SK-N-SH (cell line): ENCODE data around the gene S100Z. TPM values are rescaled to one million over a fixed set of nuclear protein-coding genes. Genes with fewer than 3 reads are reported as not detected.

Source experiments
- CTCF ChIA-PET: fragments of 300-600, 350-600 bp; formaldehyde crosslinking; extraction: SDS; loops from one replicate; lab custom pipeline; 2021; lab: Yijun Ruan, JAX
- POLR2A ChIA-PET: fragments of 350-600 bp; sonication (Branson Sonifier 250); formaldehyde crosslinking; extraction: SDS; loops from one replicate; lab custom pipeline; 2020; ENCODE audit warnings: antibody characterized with exemption, inconsistent platforms; lab: Yijun Ruan, JAX
- DNase-seq: peaks from one replicate; pipeline ENCODE4 v3.0.0; 2012
- H2AFZ ChIP-seq: fragments of 200-600 bp; sonication (generic); 2 replicates; pipeline ENCODE4 v1.8.1; 2016; ENCODE audit warnings: antibody characterized with exemption, mild to moderate bottlenecking, low read depth
- H3F3A ChIP-seq: fragments of 200-600 bp; sonication (generic); replicated peaks from 2 replicates; pipeline ENCODE3; 2016; ENCODE audit warnings: antibody characterized with exemption, mild to moderate bottlenecking; ENCODE audit not compliant: insufficient read depth
- H3K27ac ChIP-seq, 2 experiments: fragments of 200-500 bp in 1 of 2; fragments of 200-600 bp in 1 of 2; sonication (Bioruptor generic) in 1 of 2; sonication (generic), shearing (Covaris generic) in 1 of 2; 2 replicates each; pipeline versions ENCODE4 v1.5.1 to v1.6.1; 2014 to 2016; ENCODE audit warnings: low read depth in 2 of 2, inconsistent platforms in 1 of 2, low read length in 1 of 2, mild to moderate bottlenecking in 1 of 2, mixed read lengths in 1 of 2
- H3K27me3 ChIP-seq: fragments of 200-600 bp; sonication (generic), shearing (Covaris generic); 2 replicates; pipeline ENCODE4 v1.6.1; 2016; ENCODE audit warnings: mixed run types; ENCODE audit not compliant: insufficient read depth
- H3K36me3 ChIP-seq, 2 experiments: fragments of 200-500 bp in 1 of 2; fragments of 200-600 bp in 1 of 2; sonication (Bioruptor generic) in 1 of 2; sonication (generic) in 1 of 2; replicated peaks in 1 of 2; 2 replicates each; pipeline versions ENCODE3 to v1.5.1; 2014 to 2016; ENCODE audit warnings: low read length in 1 of 2, mild to moderate bottlenecking in 1 of 2; ENCODE audit not compliant: insufficient read depth in 2 of 2, control insufficient read depth in 1 of 2
- H3K4me1 ChIP-seq, 2 experiments: fragments of 200-500 bp in 1 of 2; fragments of 200-600 bp in 1 of 2; sonication (Bioruptor generic) in 1 of 2; sonication (generic), shearing (Covaris generic) in 1 of 2; 2 replicates each; pipeline versions ENCODE4 v1.5.1 to v1.6.1; 2014 to 2016; ENCODE audit warnings: low read depth in 1 of 2, low read length in 1 of 2, mixed run types in 1 of 2; ENCODE audit not compliant: insufficient read depth in 2 of 2, control insufficient read depth in 1 of 2
- H3K4me2 ChIP-seq: fragments of 200-600 bp; sonication (generic), shearing (Covaris generic); 2 replicates; pipeline ENCODE4 v1.6.1; 2017; ENCODE audit warnings: mixed run types
- H3K4me3 ChIP-seq, 2 experiments: fragments of 200-500 bp in 1 of 2; fragments of 200-600 bp in 1 of 2; sonication (Bioruptor generic) in 1 of 2; sonication (generic), shearing (Covaris generic) in 1 of 2; 2 replicates each; pipeline versions ENCODE4 v1.5.1 to v1.8.1; 2014 to 2016; ENCODE audit warnings: low read depth in 2 of 2, inconsistent platforms in 1 of 2, low read length in 1 of 2, mild to moderate bottlenecking in 1 of 2, mixed read lengths in 1 of 2, moderate library complexity in 1 of 2
- H3K79me2 ChIP-seq: fragments of 200-600 bp; sonication (generic); 2 replicates; pipeline ENCODE4 v1.8.1; 2017; ENCODE audit warnings: mild to moderate bottlenecking; ENCODE audit not compliant: insufficient read depth
- H3K9ac ChIP-seq: fragments of 200-600 bp; sonication (generic); 2 replicates; pipeline ENCODE4 v1.6.1; 2017; ENCODE audit warnings: mixed run types
- H3K9me2 ChIP-seq: fragments of 200-600 bp; sonication (generic); 2 replicates; pipeline ENCODE4 v1.6.1; 2017; ENCODE audit warnings: mixed run types
- H3K9me3 ChIP-seq: fragments of 200-600 bp; sonication (generic); 2 replicates; pipeline ENCODE4 v1.6.1; 2017; ENCODE audit warnings: mixed run types, mild to moderate bottlenecking, moderate library complexity
- H4K20me1 ChIP-seq: fragments of 200-600 bp; sonication (generic); 2 replicates; pipeline ENCODE4 v1.6.1; 2017; ENCODE audit warnings: mild to moderate bottlenecking, mixed run types; ENCODE audit not compliant: insufficient read depth
- CTCF ChIP-seq: fragments of 200-600 bp; sonication (generic); IDR thresholded peaks from 2 replicates; pipeline ENCODE4 v1.6.1; 2017; ENCODE audit warnings: antibody characterized with exemption, mild to moderate bottlenecking, moderate library complexity
- ELF1 ChIP-seq: IDR thresholded peaks from 2 replicates; pipeline ENCODE4 v1.4.0; 2012
- FOXM1 ChIP-seq: IDR thresholded peaks from 2 replicates; pipeline ENCODE4 v1.4.0; 2012; ENCODE audit warnings: low read depth, mild to moderate bottlenecking
- MEF2A ChIP-seq: IDR thresholded peaks from 2 replicates; pipeline ENCODE4 v1.4.0; 2012; ENCODE audit warnings: low read depth, borderline replicate concordance
- NFIC ChIP-seq: IDR thresholded peaks from 2 replicates; pipeline ENCODE4 v1.4.0; 2012; ENCODE audit warnings: borderline replicate concordance
- RFX5 ChIP-seq: IDR thresholded peaks from 2 replicates; pipeline ENCODE4 v1.6.1; 2012; ENCODE audit warnings: mild to moderate bottlenecking, improper control_type of control experiment, low read length
- TCF12 ChIP-seq: IDR thresholded peaks from 2 replicates; pipeline ENCODE4 v1.4.0; 2012
- TEAD4 ChIP-seq: IDR thresholded peaks from 2 replicates; pipeline ENCODE4 v1.4.0; 2012; ENCODE audit warnings: mild to moderate bottlenecking, borderline replicate concordance; ENCODE audit not compliant: insufficient read depth
- WGBS: methylation state at CpG from one replicate; pipeline ENCODE4 v1.1.6; 2017; ENCODE audit warnings: low lambda C conversion rate; 5-methylcytosine and 5-hydroxymethylcytosine counted together
- polyA plus RNA-seq, 3 experiments: library from polyadenylated mRNA; depleted of rRNA; stranded (reverse); fragments of >200 nt; gene quantifications; 2 replicates each; pipeline ENCODE4 v1.2.3, GENCODE V29; 2012
- TF ChIP-seq, protein P1 (sequence below): IDR thresholded peaks from 2 replicates; pipeline ENCODE4 v1.4.0; 2012; ENCODE audit warnings: low read depth, borderline replicate concordance
- TF ChIP-seq, protein P2 (sequence below): IDR thresholded peaks from 2 replicates; pipeline ENCODE4 v1.4.0; 2012; ENCODE audit warnings: low read depth, borderline replicate concordance
- TF ChIP-seq, protein P3 (sequence below): fragments of 150-350 bp; IDR thresholded peaks from 2 replicates; pipeline ENCODE4 v1.6.1; 2016; ENCODE audit warnings: mild to moderate bottlenecking, low read depth, low read length
- TF ChIP-seq, protein P4 (sequence below): IDR thresholded peaks from 2 replicates; pipeline ENCODE4 v1.4.0; 2012; ENCODE audit warnings: low read depth

Gene S100Z
- polyA plus RNA-seq, 1 of the 3 experiments (the other 2 are of a cell fraction), result not detected

DNA sequence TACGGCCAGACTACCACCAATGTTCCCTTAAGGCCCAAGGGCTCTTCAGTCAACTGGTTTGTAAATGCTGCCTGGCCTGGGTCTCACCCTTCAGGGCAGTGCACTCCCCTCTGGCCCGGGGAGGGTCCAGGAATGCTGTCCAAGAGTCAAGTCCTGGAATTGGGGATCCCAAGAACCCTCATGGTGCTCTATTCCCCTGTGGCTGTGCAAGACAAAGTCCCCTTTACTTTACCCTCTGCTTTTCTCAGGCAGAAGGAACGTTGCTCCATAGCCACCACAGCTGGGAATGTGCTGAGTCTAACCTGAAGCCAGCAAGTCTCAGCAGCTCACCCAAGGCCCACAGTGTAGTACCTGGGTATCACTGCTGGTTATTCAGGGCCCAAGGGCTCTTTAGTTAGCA is 51.7 kb downstream of the S100Z start:
- CTCF ChIA-PET, result no interaction called here
- H3K9ac ChIP-seq, result no peak overlapping the region
- WGBS, result 0% methylated on average over 2 of the region's 3 CpGs

More for the DNA sequence above, 51.7 kb downstream of the S100Z start:
- H3K27me3 ChIP-seq, result no peaks in the 10 kb centered on the region
- no peaks in the 10 kb centered on the region for H3K79me2 ChIP-seq
- no peak overlapping the region for H3K27ac ChIP-seq
- H3K9me3 ChIP-seq, result no peaks in the 10 kb centered on the region; the same call in 1 of the 2 replicates
- no peaks in the 10 kb centered on the region for H3K9me2 ChIP-seq
- no peaks in the 10 kb centered on the region for H4K20me1 ChIP-seq
- H3K4me3 ChIP-seq, result no peak overlapping the region
- H3K4me1 ChIP-seq, result no peaks in the 10 kb centered on the region
- H2AFZ ChIP-seq, result no peak overlapping the region
- no peaks in the 10 kb centered on the region for H3K36me3 ChIP-seq
- H3F3A ChIP-seq, result no peaks in the 10 kb centered on the region
- no peak overlapping the region for H3K4me2 ChIP-seq
- TF ChIP-seq, protein P1, sequence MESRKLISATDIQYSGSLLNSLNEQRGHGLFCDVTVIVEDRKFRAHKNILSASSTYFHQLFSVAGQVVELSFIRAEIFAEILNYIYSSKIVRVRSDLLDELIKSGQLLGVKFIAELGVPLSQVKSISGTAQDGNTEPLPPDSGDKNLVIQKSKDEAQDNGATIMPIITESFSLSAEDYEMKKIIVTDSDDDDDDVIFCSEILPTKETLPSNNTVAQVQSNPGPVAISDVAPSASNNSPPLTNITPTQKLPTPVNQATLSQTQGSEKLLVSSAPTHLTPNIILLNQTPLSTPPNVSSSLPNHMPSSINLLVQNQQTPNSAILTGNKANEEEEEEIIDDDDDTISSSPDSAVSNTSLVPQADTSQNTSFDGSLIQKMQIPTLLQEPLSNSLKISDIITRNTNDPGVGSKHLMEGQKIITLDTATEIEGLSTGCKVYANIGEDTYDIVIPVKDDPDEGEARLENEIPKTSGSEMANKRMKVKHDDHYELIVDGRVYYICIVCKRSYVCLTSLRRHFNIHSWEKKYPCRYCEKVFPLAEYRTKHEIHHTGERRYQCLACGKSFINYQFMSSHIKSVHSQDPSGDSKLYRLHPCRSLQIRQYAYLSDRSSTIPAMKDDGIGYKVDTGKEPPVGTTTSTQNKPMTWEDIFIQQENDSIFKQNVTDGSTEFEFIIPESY, result no peak
- no peak for TF ChIP-seq ELF1
- no peak for TF ChIP-seq RFX5
- TF ChIP-seq, protein P2, sequence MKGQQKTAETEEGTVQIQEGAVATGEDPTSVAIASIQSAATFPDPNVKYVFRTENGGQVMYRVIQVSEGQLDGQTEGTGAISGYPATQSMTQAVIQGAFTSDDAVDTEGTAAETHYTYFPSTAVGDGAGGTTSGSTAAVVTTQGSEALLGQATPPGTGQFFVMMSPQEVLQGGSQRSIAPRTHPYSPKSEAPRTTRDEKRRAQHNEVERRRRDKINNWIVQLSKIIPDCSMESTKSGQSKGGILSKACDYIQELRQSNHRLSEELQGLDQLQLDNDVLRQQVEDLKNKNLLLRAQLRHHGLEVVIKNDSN, result no peak
- no peak for TF ChIP-seq FOXM1
- TF ChIP-seq TCF12, result no peak
- TF ChIP-seq, protein P3, sequence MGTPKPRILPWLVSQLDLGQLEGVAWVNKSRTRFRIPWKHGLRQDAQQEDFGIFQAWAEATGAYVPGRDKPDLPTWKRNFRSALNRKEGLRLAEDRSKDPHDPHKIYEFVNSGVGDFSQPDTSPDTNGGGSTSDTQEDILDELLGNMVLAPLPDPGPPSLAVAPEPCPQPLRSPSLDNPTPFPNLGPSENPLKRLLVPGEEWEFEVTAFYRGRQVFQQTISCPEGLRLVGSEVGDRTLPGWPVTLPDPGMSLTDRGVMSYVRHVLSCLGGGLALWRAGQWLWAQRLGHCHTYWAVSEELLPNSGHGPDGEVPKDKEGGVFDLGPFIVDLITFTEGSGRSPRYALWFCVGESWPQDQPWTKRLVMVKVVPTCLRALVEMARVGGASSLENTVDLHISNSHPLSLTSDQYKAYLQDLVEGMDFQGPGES, result no peak
- TF ChIP-seq NFIC, result no peak
- no peak for TF ChIP-seq TEAD4
- TF ChIP-seq CTCF, result no peak
- TF ChIP-seq MEF2A, result no peak
- TF ChIP-seq, protein P4, sequence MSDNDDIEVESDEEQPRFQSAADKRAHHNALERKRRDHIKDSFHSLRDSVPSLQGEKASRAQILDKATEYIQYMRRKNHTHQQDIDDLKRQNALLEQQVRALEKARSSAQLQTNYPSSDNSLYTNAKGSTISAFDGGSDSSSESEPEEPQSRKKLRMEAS, result no peak
- TF ChIP-seq, all 33 proteins: peak for 0
- POLR2A ChIA-PET, result no interaction called here
- DNase-seq, result no peak
